GM21619 (cell line): Measurements from ENCODE around the gene UNC5B.
"Not testable (repeated sequence)": the region's sequence is repeated elsewhere in the genome, so short reads cannot be mapped to it uniquely, and the experiment has no call there.

ENCODE experiments used
- ATAC-seq: cut with Tn5 transposase; IDR thresholded peaks from one replicate; pipeline ENCODE4 v1.9.1; 2021; ENCODE audit not compliant: unreplicated experiment

UNC5B gene

DNA sequence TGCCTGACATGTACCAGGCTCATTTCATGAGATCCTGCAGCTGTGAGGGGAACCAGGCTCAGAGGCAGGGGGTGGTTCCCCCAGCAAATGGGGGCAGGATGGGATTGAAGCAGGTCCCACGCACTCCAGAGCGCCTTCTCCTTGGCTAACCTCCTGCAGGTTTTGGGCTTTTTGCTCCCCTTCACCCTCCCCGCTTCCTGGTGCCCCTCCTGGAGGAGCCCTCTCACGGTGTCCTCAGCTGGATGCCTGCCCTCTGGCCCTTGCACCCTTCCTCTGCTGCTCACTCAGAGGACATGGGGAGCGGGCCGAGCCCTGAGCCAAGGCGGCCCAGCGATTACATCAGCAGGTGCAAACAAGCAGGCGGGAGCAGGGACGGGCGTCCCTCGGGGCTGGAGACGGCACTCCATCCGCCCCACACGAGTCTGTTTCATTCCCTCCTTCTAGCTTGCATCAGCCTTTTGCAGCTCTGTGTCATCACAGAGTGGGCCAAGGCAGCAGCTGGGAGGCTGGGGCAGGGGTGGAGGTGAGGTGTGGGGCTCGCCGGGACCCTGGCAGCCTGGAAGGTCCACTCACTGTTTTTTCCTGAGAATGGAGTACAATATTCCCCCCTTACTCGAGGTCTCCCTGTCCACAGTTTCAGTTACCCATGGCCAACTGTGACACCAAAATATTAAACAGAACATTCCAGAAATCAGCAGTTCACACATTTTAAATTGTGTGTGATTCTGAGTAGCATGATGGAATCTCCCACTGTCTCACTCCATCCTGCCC lies 54.0 kb downstream of the UNC5B start:
- ATAC-seq: no peak

DNA sequence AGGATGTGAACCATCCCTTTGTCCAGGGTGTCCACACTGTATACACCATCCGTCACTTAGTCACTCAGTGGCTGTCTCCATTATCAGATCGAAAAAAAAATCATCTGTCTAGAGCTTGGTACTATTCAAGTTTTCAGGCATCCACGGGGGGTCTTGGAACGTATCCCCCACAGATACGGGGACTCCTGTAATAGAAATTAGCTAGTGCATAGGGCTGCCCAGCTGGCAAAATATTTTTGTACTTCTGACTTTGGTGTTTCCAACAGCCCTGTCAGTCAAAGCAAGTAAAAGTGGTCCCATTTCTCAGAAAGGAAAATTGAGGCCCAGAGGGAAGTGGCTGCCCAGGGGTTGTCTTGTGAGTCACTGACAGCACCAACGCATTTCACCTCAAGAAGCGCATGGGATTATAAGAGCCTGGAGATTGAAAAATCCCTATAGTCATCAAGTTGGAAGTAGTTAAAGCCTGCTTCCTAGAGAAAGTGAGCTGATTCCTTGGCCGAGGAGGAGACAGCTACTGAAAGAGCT lies 54.6 kb downstream of the UNC5B start:
- no peak for ATAC-seq

GRCh38 chr10:71267508-71268240 lies 55.3 kb downstream of the UNC5B start:
- ATAC-seq: no peak

- ATAC-seq: no peak
Measured at GRCh38 chr10:71268247-71268691, 55.9 kb downstream of the UNC5B start.

DNA sequence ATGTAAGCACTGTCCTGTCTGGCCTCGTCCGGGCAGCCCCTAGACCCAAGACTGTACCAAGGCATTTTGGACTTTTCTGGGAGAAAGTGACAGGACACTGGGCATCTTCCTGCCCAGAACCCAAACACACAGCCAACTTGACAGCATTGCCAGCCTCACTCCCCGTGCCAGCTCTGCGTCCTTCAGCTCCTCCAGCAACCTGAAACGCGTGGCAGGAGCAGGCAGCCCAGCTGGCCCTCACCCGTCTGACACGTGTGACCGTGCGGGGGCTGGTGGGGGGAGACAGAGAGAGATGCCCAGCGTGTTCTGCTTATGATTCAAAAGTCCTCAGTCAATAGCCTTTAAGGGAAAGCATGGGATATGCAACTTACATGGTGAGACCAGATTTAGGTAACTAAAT lies 56.4 kb downstream of the UNC5B start:
- ATAC-seq: no peak

- no peak for ATAC-seq
Measured at GRCh38 chr10:71269301-71270288, 57.2 kb downstream of the UNC5B start.

- ATAC-seq: no peak
Measured at GRCh38 chr10:71270301-71271220, 58.2 kb downstream of the UNC5B start.

GRCh38 chr10:71271662-71272055 lies 59.3 kb downstream of the UNC5B start:
- no peak for ATAC-seq

- no peak for ATAC-seq
Measured at GRCh38 chr10:71272056-71272771, 59.8 kb downstream of the UNC5B start.

GRCh38 chr10:71272974-71273373 lies 60.6 kb downstream of the UNC5B start:
- ATAC-seq: not testable (repeated sequence)

DNA sequence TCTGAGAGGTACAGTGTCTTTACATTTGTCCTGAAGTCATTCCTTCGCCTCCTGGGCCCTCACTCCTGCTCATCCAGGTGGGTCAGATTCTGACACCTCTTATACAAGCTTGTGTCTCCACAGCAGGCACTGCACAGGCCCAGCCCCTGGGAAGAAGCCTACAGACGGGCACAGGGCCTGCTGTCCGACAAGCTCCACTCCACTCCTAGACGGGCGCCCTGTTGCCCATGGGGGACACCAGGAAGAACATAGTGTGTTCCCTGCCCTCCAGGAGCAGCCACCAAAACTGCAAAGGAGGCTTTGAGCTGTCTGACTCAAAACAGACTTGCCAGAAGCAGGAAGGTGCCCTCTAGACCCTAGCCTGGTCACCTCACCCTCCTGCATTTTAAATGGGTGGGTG lies 61.1 kb downstream of the UNC5B start:
- ATAC-seq: no peak

DNA sequence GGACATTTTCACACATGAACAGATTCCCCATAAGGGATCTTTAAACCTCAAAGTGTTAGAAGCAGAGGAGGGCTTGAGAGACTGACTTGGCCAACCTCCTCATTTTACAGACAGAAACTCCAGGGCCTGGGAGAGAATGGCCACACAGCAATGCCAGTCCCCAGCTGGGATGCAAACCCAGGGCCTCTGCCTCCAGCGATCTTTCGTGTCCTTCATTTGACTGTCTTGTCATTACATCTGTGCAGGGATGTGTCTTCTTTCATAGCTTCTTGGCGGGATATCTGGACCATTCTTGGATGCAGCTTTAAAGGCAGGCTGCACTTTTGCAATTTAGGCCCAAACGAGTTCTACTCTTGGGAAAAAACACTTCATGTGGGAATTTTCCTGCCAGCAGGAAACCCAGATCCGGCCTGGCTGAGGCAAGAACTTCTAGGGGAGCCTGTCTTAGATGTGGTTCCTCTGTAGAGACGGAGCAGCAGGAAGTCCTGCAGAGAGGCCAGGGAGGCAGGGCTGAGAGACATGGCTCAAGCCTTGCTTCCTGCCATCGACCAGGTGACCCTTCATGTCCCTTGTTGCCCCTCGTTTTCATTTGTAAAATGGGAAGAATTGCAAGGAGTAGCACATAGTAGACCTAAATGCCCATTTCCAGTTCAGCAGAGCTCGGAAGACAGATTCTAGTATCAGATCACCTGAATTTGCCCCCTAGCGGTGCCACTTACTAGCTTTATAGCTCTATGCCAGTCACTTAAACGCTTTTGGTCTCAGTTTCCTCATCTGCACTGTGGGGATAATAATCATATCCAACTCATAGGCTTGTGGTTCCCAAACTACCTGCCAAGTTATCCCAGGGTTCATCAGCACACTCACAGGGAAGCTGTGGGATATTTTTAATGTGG lies 62.8 kb downstream of the UNC5B start:
- no peak for ATAC-seq

GRCh38 chr10:71276873-71277272 lies 64.5 kb downstream of the UNC5B start:
- no peak for ATAC-seq

- no peak for ATAC-seq
Measured at GRCh38 chr10:71277914-71278665, 65.7 kb downstream of the UNC5B start.

DNA sequence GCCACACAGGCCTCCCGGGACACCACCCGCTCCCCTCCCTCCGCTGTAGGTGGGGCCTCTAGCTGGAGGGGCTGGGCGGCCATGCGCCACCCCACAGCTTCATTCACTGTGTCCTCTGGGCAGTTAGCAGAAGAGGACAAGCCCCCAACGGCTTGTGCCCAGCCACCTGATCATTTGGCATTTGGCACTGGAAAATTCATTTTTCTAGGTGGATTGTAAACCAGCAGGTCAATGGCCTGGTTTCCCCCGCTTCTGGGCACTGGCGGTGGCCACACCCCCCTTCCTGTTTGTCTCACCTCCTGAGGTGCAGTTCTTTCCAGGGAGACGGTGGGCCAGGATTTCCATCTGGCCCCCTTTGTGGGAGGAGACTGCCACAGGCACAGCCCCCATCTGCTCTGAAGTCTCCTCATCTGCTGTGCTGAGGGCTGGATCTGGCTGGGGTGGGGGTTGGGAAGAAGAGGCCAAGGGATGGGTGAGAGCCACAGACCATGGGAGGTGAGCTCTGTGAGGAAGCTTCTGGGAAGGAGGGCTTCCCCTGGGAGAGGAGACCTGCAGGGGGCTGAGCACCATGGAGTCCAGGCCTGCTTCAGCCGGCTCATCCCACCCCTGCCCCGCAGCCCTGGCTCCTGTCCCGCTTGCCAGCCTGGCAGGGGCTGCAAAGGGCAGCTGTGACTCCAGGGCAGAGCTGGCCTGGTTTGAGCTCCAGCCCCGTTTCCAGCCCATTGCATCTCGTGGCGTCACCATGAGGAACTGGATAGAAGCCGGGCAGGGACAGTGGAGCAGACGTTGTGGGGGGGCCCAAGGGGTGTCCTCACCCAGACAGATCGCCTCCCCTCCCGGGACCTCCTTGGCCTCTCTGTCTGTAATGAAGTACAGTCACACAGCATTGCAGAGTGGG lies 66.6 kb downstream of the UNC5B start:
- no peak for ATAC-seq

DNA sequence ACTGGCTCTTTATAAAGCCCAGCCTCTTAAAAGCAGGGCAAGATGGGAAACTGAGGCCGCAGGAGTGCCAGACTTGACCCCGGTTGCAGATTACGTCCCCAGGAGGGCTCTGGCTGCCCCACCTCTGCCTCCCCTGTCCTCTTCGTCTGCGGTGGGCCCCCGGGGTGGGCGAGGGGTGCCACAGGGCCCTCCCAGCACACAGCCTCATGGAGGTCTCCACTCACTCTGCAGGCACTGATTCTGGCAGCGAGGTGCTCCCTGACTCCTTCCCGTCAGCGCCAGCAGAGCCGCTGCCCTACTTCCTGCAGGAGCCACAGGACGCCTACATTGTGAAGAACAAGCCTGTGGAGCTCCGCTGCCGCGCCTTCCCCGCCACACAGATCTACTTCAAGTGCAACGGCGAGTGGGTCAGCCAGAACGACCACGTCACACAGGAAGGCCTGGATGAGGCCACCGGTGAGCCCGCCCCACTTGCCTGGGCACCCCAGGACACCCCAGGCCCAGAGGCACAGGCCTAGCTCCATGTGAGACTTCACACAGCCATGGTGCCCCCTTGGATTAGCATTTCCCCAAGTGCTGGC lies 67.3 kb downstream of the UNC5B start:
- ATAC-seq: no peak
